Activated CD4-positive, alpha-beta T cell treated with anti-CD3 and anti-CD28 coated beads, Interleukin-2, amount 10 ng/mL, durations not matched to agents 7 days and 5 days (primary cell): ENCODE data around the gene ACTR10. TPM values are rescaled to one million over a fixed set of nuclear protein-coding genes. Genes with fewer than 3 reads are reported as not detected.
"Not testable (repeated sequence)": the region's sequence is repeated elsewhere in the genome, so short reads cannot be mapped to it uniquely, and the experiment has no call there.

Experiments used
- CTCF ChIA-PET: fragments of 350-600 bp; sonication (Branson Sonifier 250); formaldehyde crosslinking; loops from one replicate; lab custom pipeline; 2021; ENCODE audit warnings: antibody characterized with exemption; lab: Charles Lee
- POLR2A ChIA-PET: fragments of 350-600 bp; sonication (Branson Sonifier 250); formaldehyde crosslinking; loops from one replicate; lab custom pipeline; 2021; ENCODE audit warnings: antibody characterized with exemption; lab: Charles Lee
- DNase-seq: peaks from one replicate; pipeline ENCODE4 v3.0.0-alpha.2; 2020
- H3K27ac Mint-ChIP-seq: one replicate; pipeline ENCODE4 v1.8.0; 2021; ENCODE audit warnings: mild to moderate bottlenecking, moderate library complexity, mixed read lengths
- H3K27me3 Mint-ChIP-seq: one replicate; pipeline ENCODE4 v1.8.0; 2021; ENCODE audit warnings: mixed read lengths
- H3K36me3 Mint-ChIP-seq: one replicate; pipeline ENCODE4 v1.8.0; 2021; ENCODE audit warnings: low read depth, mixed read lengths
- H3K4me1 Mint-ChIP-seq: one replicate; pipeline ENCODE4 v1.8.0; 2021; ENCODE audit warnings: mixed read lengths
- H3K4me3 Mint-ChIP-seq: one replicate; pipeline ENCODE4 v1.8.0; 2021; ENCODE audit warnings: mild to moderate bottlenecking, moderate library complexity, mixed read lengths
- H3K9me3 Mint-ChIP-seq: one replicate; pipeline ENCODE4 v1.8.0; 2021; ENCODE audit warnings: mixed read lengths
- total RNA-seq, 2 experiments: library from RNA; stranded (reverse); gene quantifications; one replicate each; pipeline ENCODE4 v1.2.3, GENCODE V29; 2021

The ACTR10 gene
- total RNA-seq, 2 experiments from 2014 or later = 39.2 to 46.3 TPM

GRCh38 chr14:58239244-58240195 is 39.6 kb downstream of the ACTR10 start:
- POLR2A ChIA-PET = no interaction called here
- CTCF ChIA-PET = no interaction called here
- peaks cover 22% of the 10 kb centered on the region for H3K4me1 Mint-ChIP-seq
- no peak overlapping the region for H3K27ac Mint-ChIP-seq
- no peaks in the 10 kb centered on the region for H3K27me3 Mint-ChIP-seq
- DNase-seq = peak; percentile 79
- H3K36me3 Mint-ChIP-seq = peaks cover under 1% of the 10 kb centered on the region
- H3K9me3 Mint-ChIP-seq = no peaks in the 10 kb centered on the region
- H3K4me3 Mint-ChIP-seq = no peak overlapping the region

- Mint-ChIP-seq H3K4me1 (peaks cover 41% of the 10 kb centered on the region), H3K27me3 (no peaks in the 10 kb centered on the region), H3K36me3 (peaks cover 16% of the 10 kb centered on the region), H3K9me3 (no peaks in the 10 kb centered on the region), H3K4me3 (peak overlapping the region; percentile 95), H3K27ac (peak overlapping the region; percentile 98)
- DNase-seq = no peak
- ChIA-PET CTCF (interaction anchor here (1.1 to 1.4 kb wide), 2 partner anchors 10 kb away, joined by 3 read pairs; no protein-coding TSS in a partner anchor), POLR2A (no interaction called here)
These were observed 44.0 kb downstream of the ACTR10 start for GRCh38 chr14:58243790-58244555.

- ChIA-PET POLR2A (no interaction called here), CTCF (interaction anchor here (1.1 to 1.4 kb wide), 2 partner anchors 10 kb away, joined by 3 read pairs; no protein-coding TSS in a partner anchor)
- DNase-seq = peak; percentile 98
- H3K4me1 Mint-ChIP-seq = peaks cover 41% of the 10 kb centered on the region
- H3K27me3 Mint-ChIP-seq = no peaks in the 10 kb centered on the region
- peak within 1 kb of the TSS; percentile 95 for H3K4me3 Mint-ChIP-seq
- H3K27ac Mint-ChIP-seq = peak within 1 kb of the TSS; percentile 98
- peaks cover 16% of the 10 kb centered on the region for H3K36me3 Mint-ChIP-seq
- H3K9me3 Mint-ChIP-seq = no peaks in the 10 kb centered on the region
These were observed 44.8 kb downstream of the ACTR10 start, which contains the start of gene PSMA3 for GRCh38 chr14:58244556-58245387. TSS of gene PSMA3 (plus strand) at chr14:58244843. CDS start at chr14:58244921, 78 bp downstream.

GRCh38 chr14:58245562-58245961 is 45.6 kb downstream of the ACTR10 start:
- H3K27me3 Mint-ChIP-seq = no peaks in the 10 kb centered on the region
- peak overlapping the region; percentile 95 for H3K4me3 Mint-ChIP-seq
- CTCF ChIA-PET = no interaction called here
- POLR2A ChIA-PET = no interaction called here
- no peak for DNase-seq
- peak overlapping the region; percentile 98 for H3K27ac Mint-ChIP-seq
- H3K36me3 Mint-ChIP-seq = peaks cover 21% of the 10 kb centered on the region
- no peaks in the 10 kb centered on the region for H3K9me3 Mint-ChIP-seq
- H3K4me1 Mint-ChIP-seq = peaks cover 42% of the 10 kb centered on the region

- H3K9me3 Mint-ChIP-seq = no peaks in the 10 kb centered on the region
- H3K27ac Mint-ChIP-seq = no peak overlapping the region
- H3K27me3 Mint-ChIP-seq = no peaks in the 10 kb centered on the region
- peaks cover 35% of the 10 kb centered on the region for H3K4me1 Mint-ChIP-seq
- ChIA-PET POLR2A (no interaction called here), CTCF (interaction anchor here (2.3 kb wide), 1 partner anchor 9 kb away, joined by 5 read pairs; no protein-coding TSS in a partner anchor)
- peaks cover 41% of the 10 kb centered on the region for H3K36me3 Mint-ChIP-seq
- H3K4me3 Mint-ChIP-seq = no peak overlapping the region
- no peak for DNase-seq
These were observed 49.7 kb downstream of the ACTR10 start for GRCh38 chr14:58249611-58250010.

GRCh38 chr14:58258156-58258555 is 58.2 kb downstream of the ACTR10 start:
- Mint-ChIP-seq H3K36me3 (peaks cover 39% of the 10 kb centered on the region), H3K9me3 (no peaks in the 10 kb centered on the region), H3K27ac (no peak overlapping the region), H3K27me3 (no peaks in the 10 kb centered on the region), H3K4me1 (peaks cover 12% of the 10 kb centered on the region), H3K4me3 (no peak overlapping the region)
- ChIA-PET POLR2A (interaction anchor here (1.1 kb wide), 1 partner anchor 40 kb away, joined by 3 read pairs; the partner anchor contains the start of gene ARID4A), CTCF (interaction anchor here (1.3 to 1.9 kb wide), 3 partner anchors 9 to 11 kb away, joined by 3 to 5 read pairs (median 4); no protein-coding TSS in a partner anchor)
- DNase-seq = no peak

- POLR2A ChIA-PET, H3K27me3 Mint-ChIP-seq, H3K9me3 Mint-ChIP-seq, H3K27ac Mint-ChIP-seq, H3K4me3 Mint-ChIP-seq, H3K4me1 Mint-ChIP-seq, DNase-seq: not testable (repeated sequence)
- CTCF ChIA-PET = interaction anchor here (0.9 to 1.0 kb wide), 2 partner anchors 14 to 16 kb away, joined by 3 read pairs; no protein-coding TSS in a partner anchor
- peaks cover 52% of the 10 kb centered on the region for H3K36me3 Mint-ChIP-seq
These were observed 62.1 kb downstream of the ACTR10 start for GRCh38 chr14:58262005-58262404.

GRCh38 chr14:58265401-58265800 is 65.5 kb downstream of the ACTR10 start:
- POLR2A ChIA-PET = no interaction called here
- DNase-seq = no peak
- peaks cover 55% of the 10 kb centered on the region for H3K36me3 Mint-ChIP-seq
- CTCF ChIA-PET = interaction anchor here (1.0 to 2.4 kb wide), 4 partner anchors 10 to 58 kb away, joined by 3 to 11 read pairs (median 7); no protein-coding TSS in a partner anchor
- H3K27ac Mint-ChIP-seq = no peak overlapping the region
- no peaks in the 10 kb centered on the region for H3K27me3 Mint-ChIP-seq
- H3K4me1 Mint-ChIP-seq = peaks cover 3% of the 10 kb centered on the region
- H3K9me3 Mint-ChIP-seq = no peaks in the 10 kb centered on the region
- no peak overlapping the region for H3K4me3 Mint-ChIP-seq

GRCh38 chr14:58270628-58271027 is 70.7 kb downstream of the ACTR10 start:
- ChIA-PET CTCF (no interaction called here), POLR2A (no interaction called here)
- H3K27ac Mint-ChIP-seq = no peak overlapping the region
- no peak overlapping the region for H3K4me3 Mint-ChIP-seq
- peaks cover 19% of the 10 kb centered on the region for H3K4me1 Mint-ChIP-seq
- H3K36me3 Mint-ChIP-seq = peaks cover 70% of the 10 kb centered on the region
- no peaks in the 10 kb centered on the region for H3K9me3 Mint-ChIP-seq
- H3K27me3 Mint-ChIP-seq = no peaks in the 10 kb centered on the region
- no peak for DNase-seq

- Mint-ChIP-seq H3K4me1 (peaks cover 28% of the 10 kb centered on the region), H3K27ac (no peak overlapping the region), H3K4me3 (no peak overlapping the region), H3K36me3 (peaks cover 61% of the 10 kb centered on the region), H3K9me3 (no peaks in the 10 kb centered on the region), H3K27me3 (no peaks in the 10 kb centered on the region)
- DNase-seq = no peak
- POLR2A ChIA-PET = no interaction called here
- CTCF ChIA-PET = no interaction called here
These were observed 72.8 kb downstream of the ACTR10 start for GRCh38 chr14:58272588-58273372.

GRCh38 chr14:58274881-58275280 is 74.9 kb downstream of the ACTR10 start:
- H3K27ac Mint-ChIP-seq = peak overlapping the region; percentile 66
- no peak overlapping the region for H3K4me3 Mint-ChIP-seq
- H3K36me3 Mint-ChIP-seq = peaks cover 60% of the 10 kb centered on the region
- no peak for DNase-seq
- no peaks in the 10 kb centered on the region for H3K27me3 Mint-ChIP-seq
- ChIA-PET CTCF (interaction anchor here (0.7 to 3.2 kb wide), 2 partner anchors 11 to 321 kb away, joined by 5 to 11 read pairs; no protein-coding TSS in a partner anchor), POLR2A (no interaction called here)
- H3K4me1 Mint-ChIP-seq = peaks cover 32% of the 10 kb centered on the region
- H3K9me3 Mint-ChIP-seq = no peaks in the 10 kb centered on the region
